ENCODE results near the gene SEMA3B. TPM values are rescaled to one million over a fixed set of nuclear protein-coding genes. Genes with fewer than 3 reads are reported as not detected.

The SEMA3B gene
- polyA plus RNA-seq, 1 donor (not counting 4 experiments of a cell fraction or from before 2014, with no cell fraction given): 0.58 TPM

DNA sequence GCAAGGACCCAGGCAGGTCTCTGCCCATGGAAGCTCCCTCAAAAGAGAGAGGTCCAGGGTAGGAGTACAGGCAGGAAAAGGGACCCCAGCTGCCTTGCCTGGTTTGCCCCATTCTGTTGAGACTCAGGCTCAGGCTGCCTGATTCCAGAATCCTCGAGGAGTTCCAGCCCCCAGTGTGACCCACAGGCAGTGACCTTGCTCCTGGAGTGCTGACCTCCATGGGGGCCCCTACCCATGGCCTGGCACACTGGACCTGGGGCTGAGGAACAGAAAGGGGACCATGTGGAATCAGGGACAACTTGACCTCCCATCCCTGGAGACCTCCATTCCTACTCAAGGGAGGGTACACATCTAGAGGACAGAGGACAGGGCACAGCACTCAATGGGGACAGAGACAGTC, 3.4 kb upstream of the SEMA3B start:
- TF ChIP-seq EZH2 (IDR thresholded peaks at IDR 0.05; ENCODE audit: low read length): no peak
- TF ChIP-seq, protein P1, sequence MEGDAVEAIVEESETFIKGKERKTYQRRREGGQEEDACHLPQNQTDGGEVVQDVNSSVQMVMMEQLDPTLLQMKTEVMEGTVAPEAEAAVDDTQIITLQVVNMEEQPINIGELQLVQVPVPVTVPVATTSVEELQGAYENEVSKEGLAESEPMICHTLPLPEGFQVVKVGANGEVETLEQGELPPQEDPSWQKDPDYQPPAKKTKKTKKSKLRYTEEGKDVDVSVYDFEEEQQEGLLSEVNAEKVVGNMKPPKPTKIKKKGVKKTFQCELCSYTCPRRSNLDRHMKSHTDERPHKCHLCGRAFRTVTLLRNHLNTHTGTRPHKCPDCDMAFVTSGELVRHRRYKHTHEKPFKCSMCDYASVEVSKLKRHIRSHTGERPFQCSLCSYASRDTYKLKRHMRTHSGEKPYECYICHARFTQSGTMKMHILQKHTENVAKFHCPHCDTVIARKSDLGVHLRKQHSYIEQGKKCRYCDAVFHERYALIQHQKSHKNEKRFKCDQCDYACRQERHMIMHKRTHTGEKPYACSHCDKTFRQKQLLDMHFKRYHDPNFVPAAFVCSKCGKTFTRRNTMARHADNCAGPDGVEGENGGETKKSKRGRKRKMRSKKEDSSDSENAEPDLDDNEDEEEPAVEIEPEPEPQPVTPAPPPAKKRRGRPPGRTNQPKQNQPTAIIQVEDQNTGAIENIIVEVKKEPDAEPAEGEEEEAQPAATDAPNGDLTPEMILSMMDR (optimal IDR thresholded peaks at IDR 0.05 in 1 of 3, IDR thresholded peaks at IDR 0.05 in 1 of 3, conservative IDR thresholded peaks at IDR 0.05 in 1 of 3; ENCODE audit: extremely low read depth in 1 of 3, insufficient read depth in 2 of 3, low read length in 3 of 3): no peak
- H3K9ac ChIP-seq (ENCODE audit: control insufficient read depth, extremely low read depth, insufficient read depth, low read length): no peak overlapping the region
- FAIRE-seq: no peak
- H3K27me3 ChIP-seq (ENCODE audit: control insufficient read depth, extremely low read depth, insufficient read depth, low read length): peaks cover 3% of the 10 kb centered on the region
- H4K20me1 ChIP-seq (ENCODE audit: control insufficient read depth, extremely low read depth, insufficient read depth, low read length): no peaks in the 10 kb centered on the region
- H3K4me1 ChIP-seq (ENCODE audit: control insufficient read depth, extremely low read depth, insufficient read depth, low read length): peaks cover 32% of the 10 kb centered on the region
- H3K4me3 ChIP-seq (ENCODE audit: control insufficient read depth in 2 of 3, extremely low read depth in 1 of 3, insufficient read depth in 2 of 3, low read depth in 1 of 3, low read length in 3 of 3): no peak overlapping the region
- H3K36me3 ChIP-seq (ENCODE audit: control insufficient read depth in 2 of 2, extremely low read depth in 1 of 2, insufficient read depth in 2 of 2, low read length in 2 of 2): no peaks in the 10 kb centered on the region
- dilution Hi-C loops (cut with MboI; ENCODE audit: extremely low pct_ligation_motif_present, low sequenced_read_pairs): no loop called here
- no peak overlapping the region for H3K27ac ChIP-seq (ENCODE audit: control insufficient read depth, insufficient read depth, low read length)
- peaks cover 2% of the 10 kb centered on the region for H3K9me1 ChIP-seq (ENCODE audit: control insufficient read depth, extremely low read depth, insufficient read depth, low read length)
- DNase-seq (ENCODE audit: low read depth, low spot score): no peak
- no peak overlapping the region for H3K4me2 ChIP-seq (ENCODE audit: control insufficient read depth, extremely low read depth, insufficient read depth, low read depth, low read length)
- no peaks in the 10 kb centered on the region for H3K79me2 ChIP-seq (ENCODE audit: control insufficient read depth, insufficient read depth, low read length)
- no peaks in the 10 kb centered on the region for H3K9me3 ChIP-seq (ENCODE audit: control insufficient read depth, low read depth, low read length)
- H2AFZ ChIP-seq (ENCODE audit: control insufficient read depth, low read length): no peak overlapping the region

DNA sequence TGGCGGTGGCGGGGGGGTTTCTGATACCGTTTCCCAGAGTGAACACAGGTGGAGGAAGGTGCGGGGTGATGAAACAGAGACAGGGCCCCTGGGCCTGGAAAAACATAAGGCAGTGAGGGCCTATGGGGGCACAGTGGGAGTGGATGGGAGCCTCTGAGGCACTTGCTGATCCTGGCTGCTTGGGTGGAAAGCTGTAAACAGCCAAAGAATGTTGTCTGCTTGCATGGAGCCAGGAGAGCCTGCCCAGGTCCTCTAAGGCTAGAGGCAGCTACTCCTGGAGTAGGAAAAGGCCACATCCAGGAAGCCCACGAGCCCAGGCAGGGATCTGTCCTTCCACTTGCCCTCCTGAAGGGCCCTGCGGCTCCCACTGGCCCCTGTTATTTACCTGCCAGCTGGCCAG, 2.9 kb upstream of the SEMA3B start:
- H3K4me1 ChIP-seq (ENCODE audit: control insufficient read depth, extremely low read depth, insufficient read depth, low read length): peaks cover 33% of the 10 kb centered on the region
- no peak overlapping the region for H3K4me2 ChIP-seq (ENCODE audit: control insufficient read depth, extremely low read depth, insufficient read depth, low read depth, low read length)
- H3K9me1 ChIP-seq (ENCODE audit: control insufficient read depth, extremely low read depth, insufficient read depth, low read length): peaks cover 2% of the 10 kb centered on the region
- no peak overlapping the region for H3K9ac ChIP-seq (ENCODE audit: control insufficient read depth, extremely low read depth, insufficient read depth, low read length)
- H3K4me3 ChIP-seq (ENCODE audit: control insufficient read depth in 2 of 3, extremely low read depth in 1 of 3, insufficient read depth in 2 of 3, low read depth in 1 of 3, low read length in 3 of 3): no peak overlapping the region
- no peaks in the 10 kb centered on the region for H3K79me2 ChIP-seq (ENCODE audit: control insufficient read depth, insufficient read depth, low read length)
- peaks cover 3% of the 10 kb centered on the region for H3K27me3 ChIP-seq (ENCODE audit: control insufficient read depth, extremely low read depth, insufficient read depth, low read length)
- H4K20me1 ChIP-seq (ENCODE audit: control insufficient read depth, extremely low read depth, insufficient read depth, low read length): no peaks in the 10 kb centered on the region
- TF ChIP-seq, protein P1 (optimal IDR thresholded peaks at IDR 0.05 in 1 of 3, IDR thresholded peaks at IDR 0.05 in 1 of 3, conservative IDR thresholded peaks at IDR 0.05 in 1 of 3; ENCODE audit: extremely low read depth in 1 of 3, insufficient read depth in 2 of 3, low read length in 3 of 3): no peak
- no peak for TF ChIP-seq EZH2 (IDR thresholded peaks at IDR 0.05; ENCODE audit: low read length)
- dilution Hi-C loops (cut with MboI; ENCODE audit: extremely low pct_ligation_motif_present, low sequenced_read_pairs): no loop called here
- DNase-seq (ENCODE audit: low read depth, low spot score): no peak
- no peak overlapping the region for H2AFZ ChIP-seq (ENCODE audit: control insufficient read depth, low read length)
- no peaks in the 10 kb centered on the region for H3K36me3 ChIP-seq (ENCODE audit: control insufficient read depth in 2 of 2, extremely low read depth in 1 of 2, insufficient read depth in 2 of 2, low read length in 2 of 2)
- no peaks in the 10 kb centered on the region for H3K9me3 ChIP-seq (ENCODE audit: control insufficient read depth, low read depth, low read length)
- H3K27ac ChIP-seq (ENCODE audit: control insufficient read depth, insufficient read depth, low read length): no peak overlapping the region
- FAIRE-seq: no peak

Measured in keratinocyte (primary cell).